Sigmoid colon (tissue), 7 donors: ENCODE results near the gene KIAA1210. TPM values are rescaled to one million over a fixed set of nuclear protein-coding genes. Genes with fewer than 3 reads are reported as not detected.

Experiments
- DNase-seq: peaks from one replicate; pipeline ENCODE4 v3.0.0-alpha.2; 2019
- H3K27ac ChIP-seq, 4 donors: fragments of 200-600 bp; sonication (generic); one replicate each; pipeline ENCODE4 v1.5.1; 2016 to 2019; ENCODE audit warnings: mild to moderate bottlenecking in 1 of 4
- H3K27me3 ChIP-seq, 3 donors: fragments of 200-600 bp; sonication (generic); one replicate each; pipeline ENCODE4 v1.5.1; 2019; ENCODE audit warnings: mild to moderate bottlenecking in 1 of 3
- H3K36me3 ChIP-seq, 4 donors: fragments of 200-600 bp; sonication (generic); one replicate each; pipeline ENCODE4 v1.5.1; 2016 to 2019
- H3K4me1 ChIP-seq, 4 donors: fragments of 200-600 bp; sonication (generic); one replicate each; pipeline ENCODE4 v1.5.1; 2017 to 2019
- H3K4me3 ChIP-seq, 4 donors: fragments of 200-600 bp; sonication (generic); one replicate each; pipeline ENCODE4 v1.5.1; 2017 to 2019; ENCODE audit warnings: mild to moderate bottlenecking in 2 of 4, moderate library complexity in 1 of 4
- H3K9me3 ChIP-seq, 4 donors: fragments of 200-600 bp in 3 of 4; sonication (generic) in 3 of 4; one replicate each; pipeline versions ENCODE4 v1.5.1 to v1.6.1; 2013 to 2019
- EP300 ChIP-seq, 4 donors: sonication (generic); formaldehyde crosslinking; IDR thresholded peaks; one replicate each; pipeline ENCODE4 v1.6.1; 2017; ENCODE audit warnings: antibody characterized with exemption in 4 of 4
- POLR2A ChIP-seq, 2 donors: fragments of 450-650 bp; IDR thresholded peaks; one replicate each; pipeline ENCODE4 v1.6.1; 2016; ENCODE audit warnings: antibody characterized with exemption in 2 of 2, mild to moderate bottlenecking in 2 of 2, moderate library complexity in 2 of 2
- POLR2AphosphoS5 ChIP-seq, 4 donors: sonication (generic); formaldehyde crosslinking; IDR thresholded peaks; one replicate each; pipeline ENCODE4 v1.6.1; 2017; ENCODE audit warnings: antibody characterized with exemption in 4 of 4
- WGBS, 2 donors: extraction: QIAGEN DNeasy Blood & Tissue Kit; methylation state at CpG; one replicate each; pipeline ENCODE4 v1.1.7; 2013; 5-methylcytosine and 5-hydroxymethylcytosine counted together
- intact Hi-C: fragments of 100-400 bp; cut with DNase I; formaldehyde crosslinking; loops from one replicate; pipeline ENCODE4 v1.15.1; 2023
- polyA plus RNA-seq, 3 donors: library from polyadenylated mRNA; stranded (reverse); fragments of 200-250 nt; gene quantifications; one replicate each; pipeline ENCODE4 v1.2.3, GENCODE V29; 2013
- total RNA-seq, 4 donors: library from RNA; depleted of rRNA; stranded (reverse); fragments of >200 nt; gene quantifications; one replicate each; pipeline ENCODE4 v1.1.0, GENCODE V29; 2016
- TF ChIP-seq, protein P1 (sequence below), 4 experiments: fragments of 450-650 bp in 3 of 4; fragments of 200-600 bp in 1 of 4; IDR thresholded peaks; one replicate each; pipeline ENCODE4 v1.5.1; 2016 to 2019; ENCODE audit warnings: antibody characterized with exemption in 4 of 4, mild to moderate bottlenecking in 3 of 4, moderate library complexity in 2 of 4
- donor health status: healthy with polysubstance abuse.
- donor health status: Bipolar disorder and iron deficiency.
- donor health status: healthy.

KIAA1210 gene
- total RNA-seq (not detected), polyA plus RNA-seq (not detected)

DNA sequence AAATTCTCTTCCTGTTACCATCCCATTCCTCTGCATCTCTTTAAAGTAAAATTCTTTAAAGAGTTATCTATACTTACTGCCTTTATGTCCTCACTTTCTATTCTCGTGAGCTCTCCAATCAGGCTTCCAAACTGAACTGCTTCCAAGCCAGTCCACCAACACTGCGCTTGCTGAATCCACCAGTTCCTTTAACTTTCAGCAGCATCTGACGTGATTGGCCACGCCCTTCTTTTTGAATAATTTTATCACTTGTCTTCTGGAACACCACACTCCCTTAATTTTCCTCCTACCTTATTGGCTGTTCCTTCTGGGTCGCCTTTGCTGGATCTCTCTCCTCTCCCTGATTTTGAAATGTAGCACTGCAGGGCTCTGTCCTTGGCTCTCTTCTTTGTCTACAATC is at the start of gene KIAA1210:
KIAA1210 (minus strand) TSS at position 163 of the 400 bp plus-strand sequence. CDS start 4,170 bp downstream, outside the sequence.
- H3K27ac ChIP-seq = no peak within 1 kb of the TSS
- H3K4me1 ChIP-seq = no peaks in the 10 kb centered on the region
- WGBS, 2 donors = 58 to 59% methylated on average over 5 of the region's 5 CpGs
- no peak for TF ChIP-seq POLR2AphosphoS5 (IDR thresholded peaks at IDR 0.05)
- TF ChIP-seq EP300 (IDR thresholded peaks at IDR 0.05) = no peak
- TF ChIP-seq, protein P1, sequence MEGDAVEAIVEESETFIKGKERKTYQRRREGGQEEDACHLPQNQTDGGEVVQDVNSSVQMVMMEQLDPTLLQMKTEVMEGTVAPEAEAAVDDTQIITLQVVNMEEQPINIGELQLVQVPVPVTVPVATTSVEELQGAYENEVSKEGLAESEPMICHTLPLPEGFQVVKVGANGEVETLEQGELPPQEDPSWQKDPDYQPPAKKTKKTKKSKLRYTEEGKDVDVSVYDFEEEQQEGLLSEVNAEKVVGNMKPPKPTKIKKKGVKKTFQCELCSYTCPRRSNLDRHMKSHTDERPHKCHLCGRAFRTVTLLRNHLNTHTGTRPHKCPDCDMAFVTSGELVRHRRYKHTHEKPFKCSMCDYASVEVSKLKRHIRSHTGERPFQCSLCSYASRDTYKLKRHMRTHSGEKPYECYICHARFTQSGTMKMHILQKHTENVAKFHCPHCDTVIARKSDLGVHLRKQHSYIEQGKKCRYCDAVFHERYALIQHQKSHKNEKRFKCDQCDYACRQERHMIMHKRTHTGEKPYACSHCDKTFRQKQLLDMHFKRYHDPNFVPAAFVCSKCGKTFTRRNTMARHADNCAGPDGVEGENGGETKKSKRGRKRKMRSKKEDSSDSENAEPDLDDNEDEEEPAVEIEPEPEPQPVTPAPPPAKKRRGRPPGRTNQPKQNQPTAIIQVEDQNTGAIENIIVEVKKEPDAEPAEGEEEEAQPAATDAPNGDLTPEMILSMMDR (IDR thresholded peaks at IDR 0.05) = no peak
- no peak for TF ChIP-seq POLR2A (IDR thresholded peaks at IDR 0.05)
- H3K36me3 ChIP-seq = no peaks in the 10 kb centered on the region
- H3K27me3 ChIP-seq = no peaks in the 10 kb centered on the region
- no peak for DNase-seq
- no peak within 1 kb of the TSS for H3K4me3 ChIP-seq
- intact Hi-C loops = no loop called here
- no peaks in the 10 kb centered on the region for H3K9me3 ChIP-seq

DNA sequence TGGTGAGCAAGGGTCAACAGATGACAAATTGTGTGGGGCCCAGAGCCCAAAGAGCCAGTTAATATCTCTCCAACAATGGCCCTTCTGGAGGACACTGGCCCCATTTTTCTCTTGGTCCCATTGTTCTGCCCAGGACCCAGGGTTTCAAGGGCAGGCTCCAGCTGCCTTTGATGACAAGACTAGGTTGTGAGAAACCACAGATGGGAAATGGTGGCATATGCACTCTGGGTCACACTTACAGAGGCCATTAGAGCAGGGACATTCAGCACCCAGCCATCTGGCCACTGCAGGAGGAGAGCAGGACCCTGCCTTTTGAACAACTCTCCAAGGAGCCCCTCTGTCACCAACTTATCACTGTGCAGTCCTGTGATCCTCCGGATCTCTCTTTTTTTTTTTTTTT is 49.7 kb upstream of the KIAA1210 start:
- no peak for DNase-seq
- Histone ChIP-seq H3K4me1 (no peaks in the 10 kb centered on the region), H3K9me3 (no peaks in the 10 kb centered on the region), H3K27me3 (no peaks in the 10 kb centered on the region), H3K36me3 (no peaks in the 10 kb centered on the region), H3K4me3 (no peak overlapping the region), H3K27ac (no peak overlapping the region)
- TF ChIP-seq POLR2A (IDR thresholded peaks at IDR 0.05) = no peak
- TF ChIP-seq, protein P1 (IDR thresholded peaks at IDR 0.05) = no peak
- WGBS, 2 donors = 7 to 94% methylated on average over 1 of the region's 1 CpG
- intact Hi-C loops = no loop called here

DNA sequence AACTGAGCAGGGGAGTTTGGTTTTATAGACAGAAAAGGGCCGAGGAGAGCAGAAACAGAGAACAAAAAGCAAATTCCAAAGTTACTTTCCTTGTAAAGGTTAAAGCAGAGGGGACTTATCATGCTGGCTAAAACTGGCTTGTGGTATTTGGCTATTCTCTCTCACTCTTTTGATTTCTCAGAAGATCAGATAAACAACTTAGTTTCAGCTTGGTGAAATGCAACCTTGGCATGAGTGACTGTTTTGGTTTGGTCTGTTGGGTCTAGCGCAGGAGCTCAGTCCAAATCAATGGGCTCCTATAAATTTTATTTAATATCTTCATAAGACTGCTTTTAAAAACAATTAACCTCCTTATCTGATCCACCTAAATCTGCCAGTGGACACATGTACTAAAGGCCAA is 47.3 kb upstream of the KIAA1210 start:
- no peak overlapping the region for H3K27ac ChIP-seq
- H3K4me3 ChIP-seq = no peak overlapping the region
- TF ChIP-seq, protein P1 (IDR thresholded peaks at IDR 0.05) = no peak
- TF ChIP-seq POLR2A (IDR thresholded peaks at IDR 0.05) (no peak), EP300 (IDR thresholded peaks at IDR 0.05) (no peak)
- no peaks in the 10 kb centered on the region for H3K27me3 ChIP-seq
- intact Hi-C loops = no loop called here
- DNase-seq = no peak
- WGBS, 2 donors = 77 to 84% methylated on average over 2 of the region's 2 CpGs
- no peaks in the 10 kb centered on the region for H3K36me3 ChIP-seq
- H3K9me3 ChIP-seq = no peaks in the 10 kb centered on the region
- H3K4me1 ChIP-seq = no peaks in the 10 kb centered on the region

DNA sequence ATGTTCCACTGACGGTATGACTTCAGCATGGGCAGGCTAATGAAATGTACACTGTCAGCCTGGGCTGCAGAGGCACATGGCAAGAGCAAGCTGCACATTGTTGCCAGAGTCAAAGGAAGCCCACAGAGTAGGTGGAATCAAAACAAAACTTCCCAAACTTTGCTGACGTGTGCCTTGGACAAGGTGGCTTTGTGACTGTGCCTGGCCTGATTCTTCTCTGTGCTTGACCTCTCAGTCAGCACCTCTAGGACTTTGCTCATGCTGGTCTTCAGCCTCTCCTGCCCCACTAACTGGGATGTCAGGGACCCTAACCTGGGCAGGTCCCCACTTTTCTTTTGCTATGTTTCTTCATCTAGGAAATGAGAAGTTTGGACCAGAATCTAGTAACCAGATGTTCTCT is 40.5 kb upstream of the KIAA1210 start:
- 41 to 45% methylated on average over 2 of the region's 2 CpGs for WGBS, 2 donors
- no peak overlapping the region for H3K27ac ChIP-seq
- no peak overlapping the region for H3K4me3 ChIP-seq
- TF ChIP-seq POLR2A (IDR thresholded peaks at IDR 0.05) = no peak
- H3K9me3 ChIP-seq = no peaks in the 10 kb centered on the region
- H3K4me1 ChIP-seq = no peaks in the 10 kb centered on the region
- no peaks in the 10 kb centered on the region for H3K36me3 ChIP-seq
- intact Hi-C loops = no loop called here
- no peak for DNase-seq
- H3K27me3 ChIP-seq = no peaks in the 10 kb centered on the region

DNA sequence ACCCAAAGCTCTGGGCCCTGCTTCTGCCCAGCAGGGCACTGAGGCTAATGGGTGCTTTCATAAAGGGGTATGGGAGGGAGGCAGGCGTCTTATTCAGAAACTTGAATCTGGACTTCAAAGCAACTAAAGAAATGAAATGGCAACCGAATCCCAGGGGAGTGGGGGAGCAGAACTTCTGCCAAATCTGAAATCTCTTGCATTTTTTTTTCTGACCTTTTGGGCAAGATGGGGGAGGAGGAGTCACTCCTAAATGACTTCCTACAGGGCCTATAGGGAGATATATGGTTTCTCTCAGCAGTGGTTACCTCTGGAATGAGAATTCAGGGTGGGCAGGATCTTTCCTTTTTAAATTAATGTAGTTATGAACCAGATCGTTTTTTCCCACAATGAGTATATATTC is 30.6 kb upstream of the KIAA1210 start:
- no peak for TF ChIP-seq POLR2AphosphoS5 (IDR thresholded peaks at IDR 0.05)
- TF ChIP-seq, protein P1 (IDR thresholded peaks at IDR 0.05) = no peak
- no peak for TF ChIP-seq POLR2A (IDR thresholded peaks at IDR 0.05)
- no peak for TF ChIP-seq EP300 (IDR thresholded peaks at IDR 0.05)
- Histone ChIP-seq H3K36me3 (no peaks in the 10 kb centered on the region), H3K27me3 (no peaks in the 10 kb centered on the region), H3K4me3 (no peak overlapping the region), H3K27ac (no peak overlapping the region), H3K9me3 (no peaks in the 10 kb centered on the region), H3K4me1 (no peaks in the 10 kb centered on the region)
- 81 to 90% methylated on average over 3 of the region's 3 CpGs for WGBS, 2 donors
- intact Hi-C loops = no loop called here
- no peak for DNase-seq
